Thyroid gland (tissue), 4 donors: Measurements from ENCODE around the gene LYPD6B. TPM values are rescaled to one million over a fixed set of nuclear protein-coding genes. Genes with fewer than 3 reads are reported as not detected.

Experiments used
- DNase-seq, 2 donors: peaks; one replicate each; pipeline ENCODE4 v3.0.0-alpha.2; 2019
- H3K27ac ChIP-seq, 3 donors: fragments of 200-600 bp; sonication (generic); 1 replicate in 2 of 3; 2 replicates in 1 of 3; pipeline ENCODE4 v1.5.1; 2016 to 2019; ENCODE audit warnings: mild to moderate bottlenecking in 1 of 3, moderate library complexity in 1 of 3
- H3K27me3 ChIP-seq: fragments of 200-600 bp; sonication (generic); one replicate; pipeline ENCODE4 v1.5.1; 2019
- H3K36me3 ChIP-seq, 2 donors: fragments of 200-600 bp; sonication (generic); one replicate each; pipeline ENCODE4 v1.5.1; 2016 to 2019
- H3K4me1 ChIP-seq, 2 donors: fragments of 200-600 bp; sonication (generic); one replicate each; pipeline ENCODE4 v1.5.1; 2017 to 2019
- H3K4me3 ChIP-seq, 3 donors: fragments of 200-600 bp; sonication (generic); replicated peaks in 1 of 3; 1 replicate in 2 of 3; 2 replicates in 1 of 3; pipeline ENCODE4 v1.5.1; 2016; ENCODE audit warnings: mild to moderate bottlenecking in 1 of 3
- H3K9me3 ChIP-seq: fragments of 200-600 bp; sonication (generic); one replicate; pipeline ENCODE4 v1.5.1; 2017
- CTCF ChIP-seq, 6 experiments: fragments of 200-600 bp in 3 of 6; fragments of 450-650 bp in 3 of 6; sonication (generic) in 3 of 6; IDR thresholded peaks; one replicate each; pipeline ENCODE4 v1.5.1; 2016 to 2019; ENCODE audit warnings: antibody characterized with exemption in 6 of 6, mild to moderate bottlenecking in 2 of 6, inconsistent platforms in 1 of 6, moderate library complexity in 1 of 6
- POLR2A ChIP-seq, 2 donors: fragments of 450-650 bp; IDR thresholded peaks; one replicate each; pipeline ENCODE4 v1.6.1; 2017; ENCODE audit warnings: antibody characterized with exemption in 2 of 2, mild to moderate bottlenecking in 2 of 2, moderate library complexity in 1 of 2
- WGBS, 2 donors: methylation state at CpG; one replicate each; pipeline ENCODE4 v1.1.5; 2017; 5-methylcytosine and 5-hydroxymethylcytosine counted together
- intact Hi-C: fragments of 100-400 bp; cut with DNase I; formaldehyde crosslinking; loops from one replicate; pipeline ENCODE4 v1.15.1; 2023
- total RNA-seq, 4 donors: library from RNA; depleted of rRNA; stranded (reverse); fragments of >200 nt; gene quantifications; one replicate each; pipeline ENCODE4 v1.2.3, GENCODE V29; 2016

The LYPD6B gene
- total RNA-seq, 4 donors from 2014 or later, result 0.40 TPM; not detected in 3

GRCh38 chr2:149068996-149069888 lies 30.7 kb downstream of the LYPD6B start:
- no peak overlapping the region for H3K27ac ChIP-seq
- TF ChIP-seq CTCF (IDR thresholded peaks at IDR 0.05) (no peak), POLR2A (IDR thresholded peaks at IDR 0.05) (no peak)

GRCh38 chr2:149070681-149071320 lies 32.3 kb downstream of the LYPD6B start:
- no peaks in the 10 kb centered on the region for H3K36me3 ChIP-seq
- no peak overlapping the region for H3K27ac ChIP-seq
- no peaks in the 10 kb centered on the region for H3K9me3 ChIP-seq
- WGBS, 2 donors, result 53 to 65% methylated on average over 9 of the region's 9 CpGs
- no peak for TF ChIP-seq POLR2A (IDR thresholded peaks at IDR 0.05)
- no peak for TF ChIP-seq CTCF (IDR thresholded peaks at IDR 0.05)
- no peaks in the 10 kb centered on the region for H3K4me1 ChIP-seq
- intact Hi-C loops, result no loop called here
- no peak overlapping the region for H3K4me3 ChIP-seq
- no peak for DNase-seq
- H3K27me3 ChIP-seq, result no peaks in the 10 kb centered on the region

More at GRCh38 chr2:149068996-149069888, 30.7 kb downstream of the LYPD6B start:
- Histone ChIP-seq H3K9me3 (no peaks in the 10 kb centered on the region), H3K36me3 (no peaks in the 10 kb centered on the region), H3K4me1 (no peaks in the 10 kb centered on the region), H3K4me3 (no peak overlapping the region), H3K27me3 (no peaks in the 10 kb centered on the region)
- DNase-seq, result no peak
- intact Hi-C loops, result no loop called here
- 78 to 81% methylated on average over 5 of the region's 5 CpGs for WGBS, 2 donors

GRCh38 chr2:149075105-149075504 lies 36.6 kb downstream of the LYPD6B start:
- intact Hi-C loops, result no loop called here
- DNase-seq, result no peak
- H3K4me3 ChIP-seq, result no peak overlapping the region
- peaks cover 0 to 11% of the 10 kb centered on the region in 2 donors for H3K4me1 ChIP-seq
- no peaks in the 10 kb centered on the region for H3K36me3 ChIP-seq
- no peaks in the 10 kb centered on the region for H3K9me3 ChIP-seq
- TF ChIP-seq POLR2A (IDR thresholded peaks at IDR 0.05) (no peak), CTCF (IDR thresholded peaks at IDR 0.05) (no peak)
- H3K27me3 ChIP-seq, result no peaks in the 10 kb centered on the region
- 91% methylated on average over 2 of the region's 2 CpGs for WGBS, 2 donors
- no peak overlapping the region for H3K27ac ChIP-seq

- intact Hi-C loops, result no loop called here
- H3K4me3 ChIP-seq, result no peak overlapping the region
Measured at GRCh38 chr2:149075853-149076252, 37.4 kb downstream of the LYPD6B start.

More at GRCh38 chr2:149075853-149076252, 37.4 kb downstream of the LYPD6B start:
- H3K9me3 ChIP-seq, result no peaks in the 10 kb centered on the region
- WGBS, 2 donors, result 73 to 75% methylated on average over 10 of the region's 10 CpGs
- TF ChIP-seq CTCF (IDR thresholded peaks at IDR 0.05), result no peak
- no peak for TF ChIP-seq POLR2A (IDR thresholded peaks at IDR 0.05)
- H3K36me3 ChIP-seq, result no peaks in the 10 kb centered on the region
- H3K4me1 ChIP-seq, result peaks cover 0 to 11% of the 10 kb centered on the region in 2 donors
- no peaks in the 10 kb centered on the region for H3K27me3 ChIP-seq
- DNase-seq, result no peak
- H3K27ac ChIP-seq, result no peak overlapping the region
